GM19438 (cell line): ENCODE results near the gene ANKS1A.
"Not testable (repeated sequence)": the region's sequence is repeated elsewhere in the genome, so short reads cannot be mapped to it uniquely, and the experiment has no call there.

Experiments used
- ATAC-seq: cut with Tn5 transposase; IDR thresholded peaks from one replicate; pipeline ENCODE4 v1.9.1; 2021; ENCODE audit warnings: low read depth; ENCODE audit not compliant: unreplicated experiment

ANKS1A gene

DNA sequence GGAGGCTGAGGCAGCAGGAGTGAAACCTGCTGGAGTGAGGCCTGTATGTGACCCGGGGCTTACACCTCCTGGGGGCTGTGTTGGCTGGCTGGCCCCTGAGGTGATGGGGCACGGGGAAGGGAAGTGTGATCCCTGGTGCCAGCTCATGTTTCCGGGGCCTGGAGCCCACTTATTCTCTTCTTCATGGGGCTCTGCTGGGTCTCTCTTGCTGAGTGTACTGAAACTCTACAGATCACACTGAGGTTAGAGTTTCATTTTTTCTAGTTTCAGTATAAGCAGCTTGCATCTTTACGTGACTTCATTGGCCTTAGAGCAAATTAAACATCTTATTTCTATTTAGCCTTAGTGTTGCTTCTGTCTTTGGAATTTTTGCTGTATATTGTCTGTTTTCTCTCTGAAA lies 96.2 kb downstream of the ANKS1A start:
- no peak for ATAC-seq

DNA sequence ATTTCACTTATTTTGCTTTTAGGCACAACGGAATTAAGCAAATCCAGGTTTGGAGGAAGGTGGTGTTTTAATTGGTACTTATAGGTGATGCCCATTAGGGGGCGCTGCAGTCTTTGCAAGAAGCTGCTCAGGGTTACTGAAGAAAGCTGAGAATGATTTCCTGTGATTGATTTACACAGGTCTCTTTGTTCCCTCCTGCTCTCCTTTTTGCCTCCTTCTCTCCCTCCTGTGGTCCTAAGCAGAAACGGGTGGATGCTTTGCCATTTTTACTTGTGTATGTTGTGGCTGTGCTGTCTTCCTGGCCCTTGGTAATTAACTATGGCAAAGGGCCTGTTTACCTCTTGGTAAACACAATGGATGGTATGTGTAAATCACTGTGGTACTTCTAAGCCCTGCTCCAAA lies 97.8 kb downstream of the ANKS1A start:
- ATAC-seq: no peak

DNA sequence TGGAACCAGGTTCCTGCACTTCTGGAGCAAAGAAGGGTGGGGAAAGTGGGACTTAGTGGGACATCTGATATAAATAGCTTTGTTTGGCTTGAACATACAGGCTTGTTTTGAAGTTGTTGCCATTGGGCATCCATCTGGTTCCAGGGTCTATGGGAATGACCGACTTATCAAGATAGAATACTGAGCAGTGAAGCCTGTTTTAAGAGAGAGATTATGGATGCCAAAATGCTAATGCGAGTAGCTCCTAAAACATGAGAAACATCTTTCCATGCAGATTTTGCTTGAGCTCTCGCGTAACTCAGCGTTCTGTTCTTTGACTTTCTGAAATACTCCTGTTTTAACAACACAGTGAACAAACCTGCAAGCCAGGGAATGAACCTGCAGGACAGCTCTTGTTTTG lies 98.5 kb downstream of the ANKS1A start:
- ATAC-seq: no peak

DNA sequence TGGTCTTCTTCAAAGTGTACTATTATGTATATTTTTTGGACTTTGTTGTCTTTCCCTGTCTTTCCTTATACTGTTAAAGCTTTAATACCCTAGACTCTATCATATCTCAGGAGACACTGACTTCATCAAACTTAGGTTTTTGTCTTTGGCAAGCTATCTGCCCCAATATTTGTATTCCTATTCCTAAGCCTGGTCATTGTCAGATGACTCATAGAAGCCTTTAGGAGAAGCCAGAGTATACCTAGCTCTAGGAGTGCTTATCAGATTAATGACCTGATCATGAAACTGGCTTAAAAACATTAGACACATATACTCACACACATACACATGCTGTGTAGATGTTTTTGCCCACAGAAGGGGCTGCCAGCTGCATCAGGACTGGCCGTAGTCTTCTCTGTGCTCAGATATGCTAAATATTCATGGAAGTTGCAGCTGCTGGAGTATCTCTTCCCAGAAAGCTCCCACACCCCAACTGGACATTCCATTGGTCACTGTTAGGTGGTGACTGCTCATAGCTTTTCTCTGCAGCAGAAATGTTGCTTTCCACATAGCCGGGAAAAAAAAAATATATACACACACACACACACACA lies 102.0 kb downstream of the ANKS1A start:
- no peak for ATAC-seq

DNA sequence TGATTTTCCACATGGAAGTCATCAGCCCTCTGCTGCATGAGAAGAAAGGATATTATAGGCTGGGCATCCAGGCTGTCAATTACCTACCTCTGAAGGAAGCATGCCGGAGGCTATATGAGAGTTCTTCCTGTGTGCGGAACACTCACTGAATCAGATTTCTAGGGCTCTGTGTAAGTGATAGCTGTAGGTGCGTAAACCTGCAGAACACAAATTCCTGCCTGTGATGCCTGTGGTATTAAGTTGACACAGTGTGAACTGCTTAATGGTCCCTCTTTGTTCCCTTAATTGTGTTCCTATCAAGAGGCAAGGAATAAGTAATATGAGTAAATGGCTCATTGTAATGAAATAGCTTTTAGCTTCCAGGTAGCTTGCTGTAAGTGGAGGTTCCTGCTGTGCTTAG lies 103.3 kb downstream of the ANKS1A start:
- ATAC-seq: no peak

DNA sequence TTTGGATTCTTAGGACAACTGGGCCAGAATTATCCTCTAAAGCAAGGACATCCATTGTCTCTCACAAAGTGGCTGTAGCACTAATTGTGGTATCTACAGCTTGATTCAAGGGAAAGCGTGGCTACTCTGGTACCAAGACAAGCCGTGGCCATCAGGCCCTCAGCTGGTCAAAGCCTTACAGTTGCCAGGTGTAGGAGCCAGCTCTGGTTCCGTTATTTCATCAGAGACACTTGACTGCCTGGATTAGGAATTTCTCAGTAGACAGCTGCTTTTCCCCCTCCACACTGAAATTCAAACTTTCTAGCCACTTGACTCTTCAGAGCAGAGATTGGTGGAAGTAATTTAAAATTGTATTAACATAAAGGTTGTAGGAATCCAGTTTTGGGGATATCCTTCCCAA lies 104.2 kb downstream of the ANKS1A start:
- no peak for ATAC-seq

DNA sequence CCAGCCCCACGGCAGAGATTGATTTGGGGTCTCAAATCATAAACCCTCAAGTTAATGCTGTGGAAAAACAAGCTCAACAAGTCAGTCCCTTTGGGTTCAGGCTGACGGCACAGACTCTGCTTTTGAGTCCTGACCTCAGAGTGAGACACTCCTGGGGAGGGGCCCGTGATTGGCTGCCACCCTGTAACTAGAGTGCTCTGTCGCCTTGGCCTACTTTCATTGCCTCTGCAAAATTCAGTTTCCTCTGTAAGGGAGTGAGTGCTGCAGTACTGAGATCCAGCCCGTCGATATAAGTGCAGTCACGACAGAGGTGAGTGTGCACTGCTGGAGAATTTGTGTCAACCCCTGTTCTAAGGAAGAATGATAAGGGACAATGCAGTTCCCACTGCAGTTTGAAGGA lies 105.6 kb downstream of the ANKS1A start:
- ATAC-seq: no peak

DNA sequence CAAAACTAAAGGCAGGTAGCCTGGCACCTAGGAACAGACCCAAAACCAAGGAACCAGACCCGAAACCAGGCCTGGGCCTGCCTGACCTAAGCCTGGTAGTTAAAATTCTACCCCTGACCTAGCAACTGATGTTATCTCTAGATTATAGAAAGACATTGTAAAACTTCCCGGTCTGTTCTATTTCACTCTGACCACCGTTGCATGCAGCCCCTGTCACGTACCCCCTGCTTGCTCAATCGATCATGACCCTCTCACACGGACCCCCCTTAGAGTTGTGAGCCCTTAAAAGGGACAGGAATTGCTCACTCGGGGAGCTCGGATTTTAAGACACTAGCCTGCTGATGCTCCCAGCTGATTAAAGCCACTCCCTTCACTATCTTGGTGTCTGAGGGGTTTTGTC lies 109.4 kb downstream of the ANKS1A start:
- not testable (repeated sequence) for ATAC-seq

DNA sequence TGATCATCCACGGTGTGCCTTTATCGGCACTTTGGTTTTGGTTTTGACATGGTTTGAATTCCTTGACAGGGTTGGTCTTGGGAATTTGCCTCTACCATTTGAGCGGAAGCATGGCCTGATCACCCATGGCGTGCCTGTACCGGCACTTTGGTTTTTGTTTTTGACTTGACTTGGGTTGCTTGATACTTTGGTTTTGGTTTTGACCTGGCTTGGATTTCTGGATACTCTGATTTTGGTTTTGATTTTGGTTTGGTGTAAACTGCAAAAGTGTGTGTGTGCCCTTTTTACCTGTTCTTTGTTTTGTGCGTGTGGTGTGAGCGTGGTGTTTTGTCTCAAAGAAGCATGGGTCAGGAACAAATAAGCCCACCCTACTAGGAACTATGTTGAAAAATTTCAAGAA lies 110.1 kb downstream of the ANKS1A start:
- not testable (repeated sequence) for ATAC-seq

DNA sequence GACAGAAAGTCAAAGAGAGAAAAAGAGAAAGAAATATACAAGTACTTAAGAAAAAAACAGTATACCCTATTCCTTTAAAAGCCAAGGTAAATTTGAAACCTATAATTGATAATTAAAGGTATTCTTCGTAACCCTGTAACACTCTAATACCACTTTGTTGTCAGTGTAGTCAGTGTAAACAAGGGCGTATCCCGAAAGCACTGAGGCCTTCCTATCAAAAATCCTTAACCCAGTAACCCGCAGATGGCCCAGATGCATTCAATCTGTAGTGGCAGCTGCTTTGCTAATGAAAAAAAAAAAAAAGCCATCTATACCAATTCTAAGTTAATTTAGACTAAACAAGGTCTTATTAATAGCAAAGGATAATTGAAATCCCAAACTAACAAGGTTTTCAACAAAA lies 110.9 kb downstream of the ANKS1A start:
- not testable (repeated sequence) for ATAC-seq

DNA sequence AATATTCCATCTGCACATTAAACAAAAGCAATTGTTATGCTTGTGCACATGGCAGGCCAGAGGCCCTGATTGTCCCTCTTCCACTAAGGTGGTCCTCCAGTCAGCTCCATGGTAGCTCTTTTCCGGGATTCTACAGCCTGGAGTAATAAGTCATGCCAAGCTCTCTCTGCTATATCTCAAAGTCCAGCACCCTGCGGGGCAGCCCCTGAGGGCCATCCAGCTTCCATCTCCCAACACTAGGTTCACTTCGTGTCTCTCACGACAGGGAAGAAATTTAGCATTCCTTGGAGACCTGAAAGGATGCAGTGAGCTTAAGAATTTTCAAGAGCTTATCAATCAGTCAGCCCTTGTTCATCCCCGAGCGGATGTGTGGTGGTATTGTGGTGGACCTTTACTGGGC lies 112.3 kb downstream of the ANKS1A start:
- ATAC-seq: not testable (repeated sequence)

DNA sequence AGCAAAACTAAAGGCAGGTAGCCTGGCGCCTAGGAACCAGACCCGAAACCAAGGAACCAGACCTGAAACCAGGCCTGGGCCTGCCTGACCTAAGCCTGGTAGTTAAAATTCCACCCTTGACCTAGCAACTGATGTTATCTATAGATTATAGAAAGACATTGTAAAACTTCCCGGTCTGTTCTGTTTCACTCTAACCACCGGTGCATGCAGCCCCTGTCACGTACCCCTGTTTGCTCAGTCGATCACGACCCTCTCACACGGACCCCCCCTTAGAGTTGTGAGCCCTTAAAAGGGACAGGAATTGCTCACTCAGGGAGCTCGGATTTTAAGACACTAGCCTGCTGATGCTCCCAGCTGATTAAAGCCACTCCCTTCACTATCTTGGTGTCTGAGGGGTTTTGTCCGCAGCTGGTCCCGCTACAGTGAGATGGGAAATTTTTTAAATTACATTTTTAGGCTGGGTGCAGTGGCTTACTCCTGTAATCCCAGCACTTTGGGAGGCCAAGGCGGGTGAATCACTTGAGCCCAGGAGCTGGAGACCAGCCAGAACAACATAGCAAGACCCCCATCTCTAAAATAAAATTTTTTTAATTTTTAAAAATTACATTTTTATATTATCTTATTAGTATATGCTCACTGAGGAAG lies 115.0 kb downstream of the ANKS1A start:
- not testable (repeated sequence) for ATAC-seq

DNA sequence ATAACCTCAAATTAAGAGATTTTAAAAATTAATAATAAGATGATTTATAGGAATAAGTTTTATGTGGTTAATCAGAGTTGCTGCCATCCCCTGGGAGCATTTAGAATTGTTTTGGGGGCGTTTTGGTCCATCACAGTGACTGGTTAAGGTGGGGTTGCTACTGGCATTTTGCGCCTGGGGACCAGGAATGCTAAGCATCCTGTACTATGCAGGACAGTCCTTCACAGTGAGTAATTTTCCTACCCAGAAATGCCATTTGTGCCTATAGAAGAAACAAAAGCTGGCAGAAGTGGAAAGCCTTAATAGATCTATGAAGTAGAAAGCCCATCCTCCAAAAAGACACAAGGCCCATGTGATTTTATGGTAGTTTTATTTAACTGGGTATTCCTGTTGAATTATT lies 118.0 kb downstream of the ANKS1A start:
- ATAC-seq: no peak

DNA sequence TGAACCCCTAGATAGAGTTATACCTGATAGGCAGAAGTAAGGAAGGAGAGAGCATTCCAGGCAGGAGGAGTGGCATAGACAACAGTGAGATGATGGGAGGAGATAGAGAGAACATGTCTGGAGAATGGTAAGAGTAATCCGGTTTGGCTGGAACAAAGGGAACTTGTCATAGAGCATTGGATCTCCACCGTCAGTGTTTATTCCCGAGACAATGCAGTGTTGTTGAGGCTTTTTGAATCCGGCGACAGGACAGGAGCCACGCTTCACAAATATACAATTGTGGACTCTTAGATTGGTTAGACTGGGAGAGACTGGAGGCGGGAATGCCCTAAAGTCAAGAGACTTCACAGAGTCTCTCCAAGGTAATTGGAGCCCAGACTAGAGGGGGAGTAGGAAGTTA lies 119.8 kb downstream of the ANKS1A start:
- ATAC-seq: no peak

DNA sequence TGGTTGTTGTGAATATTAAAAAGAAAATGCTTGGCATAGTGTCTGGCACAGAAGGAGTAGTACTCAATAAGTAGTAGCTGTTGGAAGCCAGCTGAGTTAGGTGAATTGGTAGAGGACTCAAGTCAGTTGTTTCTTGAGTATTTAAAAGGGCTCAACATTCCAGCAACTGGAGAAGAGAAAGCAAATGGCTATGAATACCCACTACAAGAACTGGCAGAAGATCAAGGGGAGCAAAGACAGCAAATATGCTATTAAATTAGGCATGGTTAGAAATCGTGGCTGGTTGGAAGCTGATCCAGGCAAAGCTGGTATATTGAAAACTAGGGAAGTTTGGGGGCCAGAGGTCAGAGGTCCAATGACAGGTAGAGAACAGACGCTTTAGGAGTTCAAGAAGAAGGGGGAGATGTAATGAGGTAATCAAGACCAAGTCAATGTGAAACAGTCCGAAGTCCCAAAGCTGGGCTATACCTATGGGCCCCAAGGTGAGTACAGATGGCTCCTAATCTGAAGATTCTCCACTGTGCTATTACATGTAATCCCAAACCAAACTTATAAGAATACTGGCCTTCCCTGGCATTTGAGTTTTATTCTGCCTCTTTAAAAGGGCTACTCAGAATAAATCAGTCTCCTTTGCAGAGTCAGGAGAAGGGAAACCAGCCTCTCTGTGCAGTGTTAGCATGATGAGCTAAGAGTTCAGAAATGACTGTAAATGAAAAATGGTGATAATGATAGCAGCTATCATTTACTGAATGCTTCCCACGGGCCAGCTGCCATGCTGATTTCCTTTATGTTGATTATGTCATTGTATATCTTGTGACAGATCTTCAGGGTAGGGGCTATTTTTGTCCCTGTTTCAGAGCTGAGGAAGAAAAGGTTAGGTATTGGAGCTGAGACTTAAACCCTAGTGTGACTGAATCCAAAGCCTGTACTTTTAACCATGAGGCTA lies 122.3 kb downstream of the ANKS1A start:
- ATAC-seq: no peak

DNA sequence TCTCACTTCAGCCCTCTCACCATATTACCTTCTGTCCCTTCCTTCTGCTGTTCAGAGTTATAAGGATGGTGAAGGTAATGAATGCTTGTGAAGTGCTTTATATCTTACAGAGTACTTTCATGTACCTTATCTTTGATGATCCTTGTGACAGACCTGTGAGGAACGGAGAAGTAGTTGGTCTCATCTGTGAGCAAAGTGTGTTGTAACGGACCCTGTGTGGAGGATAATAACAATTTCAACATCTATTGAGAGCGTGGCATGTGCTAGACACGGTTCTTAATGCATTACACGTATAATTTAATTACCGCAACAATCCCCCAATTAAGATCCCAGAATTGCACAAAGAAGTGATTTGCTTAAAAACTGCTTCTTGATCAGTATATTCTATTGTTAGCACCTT lies 124.6 kb downstream of the ANKS1A start:
- no peak for ATAC-seq

DNA sequence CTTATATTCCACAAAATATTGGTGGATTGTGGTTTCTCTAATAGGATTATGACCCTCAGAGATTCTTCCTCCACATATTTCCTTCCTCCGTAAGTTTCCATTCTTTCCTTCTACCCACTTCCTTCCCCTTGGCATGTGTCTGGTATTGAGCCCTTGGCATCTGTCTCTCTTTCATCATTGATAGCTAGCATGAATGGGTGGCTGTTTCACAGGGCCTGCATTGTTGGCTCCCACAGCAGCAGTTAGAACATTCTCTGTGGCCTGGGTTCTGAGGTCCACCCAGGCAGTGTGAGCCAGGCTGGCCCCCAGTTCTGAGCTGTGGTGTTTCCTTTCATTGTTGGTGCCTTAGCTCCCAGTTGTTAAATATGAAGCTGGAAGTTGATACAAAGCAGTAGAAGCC lies 125.3 kb downstream of the ANKS1A start:
- ATAC-seq: no peak

DNA sequence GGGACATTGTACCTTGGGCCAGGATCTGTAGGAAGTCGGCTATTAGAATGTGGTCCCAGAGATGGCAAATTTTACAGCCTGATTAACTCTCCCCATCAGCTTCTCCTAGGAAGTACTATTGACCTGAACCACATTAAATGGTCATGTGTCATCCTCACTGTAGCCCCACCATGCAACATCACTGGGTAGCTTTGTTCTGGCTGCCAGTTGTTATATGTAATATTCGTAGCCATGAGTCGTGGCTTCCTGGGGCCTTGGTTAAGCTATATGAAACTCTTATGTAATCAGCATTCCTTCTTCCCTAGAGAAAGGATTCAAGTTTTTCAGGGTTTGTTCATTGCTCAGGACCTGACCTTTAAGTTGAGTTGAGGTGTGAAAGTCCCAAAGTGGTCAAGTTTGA lies 125.7 kb downstream of the ANKS1A start:
- ATAC-seq: no peak

DNA sequence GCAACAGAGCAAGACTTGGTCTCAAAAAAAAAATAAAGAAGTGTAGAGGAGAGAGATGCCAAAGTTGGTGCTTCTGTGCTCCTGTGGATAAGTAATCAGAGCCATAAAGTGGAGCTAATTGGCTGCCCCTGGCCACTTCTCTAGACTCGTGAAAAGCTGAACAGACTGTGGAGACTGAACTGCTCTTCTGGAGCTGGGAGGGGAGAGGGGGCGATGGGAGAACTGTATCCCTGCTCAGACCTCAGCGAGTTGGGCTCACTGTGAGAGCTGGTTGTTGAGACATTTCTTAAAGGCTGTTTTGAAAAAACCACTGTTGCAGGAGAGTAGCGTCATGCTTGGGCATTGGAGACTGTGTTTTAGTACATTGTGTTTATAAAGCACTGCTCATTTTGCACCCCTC lies 126.4 kb downstream of the ANKS1A start:
- ATAC-seq: no peak

DNA sequence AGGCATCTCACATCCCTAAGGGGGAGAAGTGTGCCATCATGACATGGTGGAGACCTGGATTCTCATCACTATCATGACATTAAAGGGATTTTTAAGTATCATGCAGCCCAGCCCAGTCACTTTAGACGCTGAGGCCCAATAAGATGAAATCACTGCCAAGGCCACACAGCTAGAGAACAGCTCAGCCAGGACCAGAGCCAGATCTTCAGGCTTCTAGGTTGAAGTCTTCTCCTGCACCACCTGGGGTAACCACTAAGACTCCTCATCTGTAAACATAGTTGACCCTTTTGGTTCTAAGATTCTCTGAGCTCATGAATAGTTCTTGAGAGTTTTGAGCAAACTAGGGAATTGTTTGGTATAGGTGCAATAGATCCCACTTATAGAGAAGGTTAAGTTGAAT lies 126.9 kb downstream of the ANKS1A start:
- ATAC-seq: no peak

DNA sequence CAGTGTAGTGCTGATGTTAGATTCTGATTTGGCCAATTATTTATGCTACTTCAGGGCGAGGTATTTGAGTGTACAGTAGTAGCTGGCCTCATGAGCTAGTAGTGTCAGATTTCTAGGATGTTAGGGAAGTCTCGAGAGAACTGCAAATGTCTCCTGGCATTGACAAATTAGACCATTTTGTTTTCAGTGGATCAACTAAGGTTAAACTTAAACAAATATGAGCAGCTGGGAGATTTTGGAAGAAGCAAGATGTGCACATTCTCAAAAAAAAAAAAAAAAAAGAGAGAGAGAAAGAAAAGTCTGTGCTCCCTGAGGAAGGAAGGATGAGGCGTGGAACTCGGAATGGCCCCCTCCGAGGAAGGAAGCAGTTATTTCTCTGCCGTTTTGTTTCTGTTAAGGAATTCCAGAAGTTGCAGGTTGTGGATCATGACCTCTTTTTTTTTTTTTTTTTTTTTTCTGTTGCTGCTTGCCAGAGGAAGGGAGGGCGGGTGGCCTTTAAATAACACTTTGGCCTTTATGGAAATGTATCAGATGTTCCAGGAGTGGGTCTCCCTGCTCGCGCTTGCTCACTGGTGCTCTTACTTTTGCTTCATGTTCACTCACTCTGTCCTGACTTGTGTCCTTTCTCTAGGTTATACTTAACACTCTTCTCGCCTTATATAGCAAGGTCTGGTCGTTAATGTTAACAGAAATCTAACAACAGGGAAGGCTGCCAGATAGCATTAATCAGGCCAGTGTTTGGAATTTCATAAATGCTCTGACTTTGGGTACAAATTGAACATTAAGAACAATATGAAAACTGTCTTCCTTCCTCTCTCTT lies 127.7 kb downstream of the ANKS1A start:
- ATAC-seq: no peak
